Measurements from ENCODE around the gene SLC30A3.
"Not testable (repeated sequence)": the region's sequence is repeated elsewhere in the genome, so short reads cannot be mapped to it uniquely, and the experiment has no call there.

SLC30A3 gene, protein sequence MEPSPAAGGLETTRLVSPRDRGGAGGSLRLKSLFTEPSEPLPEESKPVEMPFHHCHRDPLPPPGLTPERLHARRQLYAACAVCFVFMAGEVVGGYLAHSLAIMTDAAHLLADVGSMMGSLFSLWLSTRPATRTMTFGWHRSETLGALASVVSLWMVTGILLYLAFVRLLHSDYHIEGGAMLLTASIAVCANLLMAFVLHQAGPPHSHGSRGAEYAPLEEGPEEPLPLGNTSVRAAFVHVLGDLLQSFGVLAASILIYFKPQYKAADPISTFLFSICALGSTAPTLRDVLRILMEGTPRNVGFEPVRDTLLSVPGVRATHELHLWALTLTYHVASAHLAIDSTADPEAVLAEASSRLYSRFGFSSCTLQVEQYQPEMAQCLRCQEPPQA

GRCh38 chr2:27262379-27263286 lies at the start of gene SLC30A3:
TSS of gene SLC30A3 (minus strand) at chr2:27263047. CDS start at chr2:27262906, 141 bp downstream.
- peak; percentile 86 for DNase-seq (ENCODE audit: low spot score)

DNA sequence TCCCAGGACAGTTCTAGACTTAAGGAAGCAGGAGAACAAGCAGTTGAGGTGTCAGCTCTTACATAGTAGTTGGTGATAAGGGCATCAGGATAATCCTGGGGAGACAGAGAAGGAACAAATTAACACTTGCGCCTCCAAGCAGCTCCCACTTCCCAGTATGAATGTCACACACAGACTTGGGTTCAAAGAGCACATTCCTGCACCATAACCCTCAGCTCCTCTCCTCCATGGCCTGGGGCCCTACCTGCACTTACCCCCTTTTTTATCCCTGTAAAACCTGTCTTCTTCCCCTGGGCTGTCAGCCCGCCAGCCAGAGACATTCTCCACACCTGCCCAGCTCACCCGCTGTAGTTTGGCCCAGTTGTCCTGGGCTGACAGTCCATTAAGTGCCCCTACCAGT lies 49.3 kb upstream of the SLC30A3 start:
- no peak for DNase-seq (ENCODE audit: low spot score)

GRCh38 chr2:27309651-27310050 lies 46.8 kb upstream of the SLC30A3 start:
- DNase-seq (ENCODE audit: low spot score) = no peak

DNA sequence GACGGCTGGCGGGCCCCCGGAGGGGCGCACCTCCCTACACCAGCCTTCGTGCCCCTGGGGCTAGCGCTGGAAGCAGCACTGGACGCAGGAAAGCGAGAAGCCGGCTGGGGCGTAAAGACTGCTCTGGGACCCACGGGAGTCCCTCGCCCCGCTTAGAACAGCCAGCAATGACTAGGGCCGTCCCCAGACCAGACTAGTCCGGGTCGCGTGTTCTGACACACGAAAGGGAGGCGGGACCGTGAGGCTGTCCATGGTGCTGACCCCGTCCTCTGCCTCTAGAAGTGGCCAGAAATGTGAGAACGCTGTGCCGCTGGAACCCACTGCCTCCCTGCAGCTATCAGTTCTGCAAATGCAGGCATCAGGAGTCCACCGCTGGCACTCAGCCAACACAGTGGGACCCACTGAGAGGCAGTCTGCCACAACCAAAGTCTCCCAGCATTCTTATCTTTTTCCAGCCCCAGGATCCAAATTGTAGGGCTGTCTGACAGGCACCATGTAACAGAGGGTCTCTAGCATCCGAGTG lies 45.6 kb upstream of the SLC30A3 start, which contains the start of gene UCN:
TSS of gene UCN (minus strand) at position 87 of the 523 bp plus-strand sequence. CDS start 550 bp downstream, outside the sequence.
- DNase-seq (ENCODE audit: low spot score) = no peak

DNA sequence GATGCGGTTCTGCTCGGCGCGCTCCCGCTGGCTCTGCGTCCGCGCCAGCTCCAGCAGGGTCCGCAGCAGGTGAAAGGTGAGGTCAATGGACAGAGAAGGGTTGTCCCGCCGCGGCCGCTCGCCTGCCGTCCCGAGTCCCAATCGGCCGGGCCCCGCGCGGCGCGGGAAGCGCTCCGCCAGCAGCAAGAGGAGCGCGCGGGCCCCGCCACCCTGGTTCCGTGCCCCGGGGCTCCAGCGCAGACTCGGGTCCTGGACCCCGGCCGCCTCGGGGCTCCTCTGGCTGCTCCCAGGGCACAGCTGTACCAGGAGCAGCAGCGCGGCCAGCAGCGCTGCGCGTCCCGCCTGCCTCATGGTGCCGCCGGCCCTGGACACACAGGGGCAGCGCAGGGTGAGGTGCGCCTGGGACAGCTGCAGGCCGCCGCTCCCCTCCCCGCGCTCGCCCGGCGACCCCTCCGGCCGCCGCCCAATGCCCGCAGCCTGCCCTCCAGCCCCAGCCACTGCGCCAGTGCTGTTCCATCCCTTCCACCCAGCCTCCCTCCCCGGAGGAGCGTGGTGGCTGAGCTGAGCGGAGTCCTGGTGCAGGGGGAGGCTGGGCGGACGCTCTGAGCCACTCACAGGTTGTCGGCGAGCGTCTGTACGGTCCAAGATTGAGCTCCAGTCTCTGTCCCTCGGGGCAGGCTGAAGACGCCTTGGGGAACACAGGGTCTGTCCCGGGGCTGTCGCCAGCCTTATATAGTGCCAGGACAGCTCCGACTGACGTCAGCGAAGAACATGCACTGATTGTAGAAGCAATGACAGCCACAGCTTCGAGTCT lies 44.9 kb upstream of the SLC30A3 start:
- peak; percentile 38 for DNase-seq (ENCODE audit: low spot score)

DNA sequence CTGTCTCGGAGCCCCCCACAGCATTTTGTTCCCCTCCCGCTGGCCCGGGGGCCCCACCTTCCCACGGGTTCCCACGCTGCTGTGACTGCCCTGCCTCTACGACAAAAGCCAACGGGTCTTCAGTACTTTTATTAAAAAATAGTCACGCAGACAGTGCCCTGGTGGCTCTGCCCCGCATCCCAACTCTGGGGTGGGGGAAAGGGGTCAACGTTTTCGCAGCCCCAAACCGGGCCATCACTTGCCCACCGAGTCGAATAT lies 44.4 kb upstream of the SLC30A3 start:
- DNase-seq (ENCODE audit: low spot score) = no peak

- DNase-seq (ENCODE audit: low spot score) = peak; percentile 43
Measured at GRCh38 chr2:27306573-27307286, 43.9 kb upstream of the SLC30A3 start.

DNA sequence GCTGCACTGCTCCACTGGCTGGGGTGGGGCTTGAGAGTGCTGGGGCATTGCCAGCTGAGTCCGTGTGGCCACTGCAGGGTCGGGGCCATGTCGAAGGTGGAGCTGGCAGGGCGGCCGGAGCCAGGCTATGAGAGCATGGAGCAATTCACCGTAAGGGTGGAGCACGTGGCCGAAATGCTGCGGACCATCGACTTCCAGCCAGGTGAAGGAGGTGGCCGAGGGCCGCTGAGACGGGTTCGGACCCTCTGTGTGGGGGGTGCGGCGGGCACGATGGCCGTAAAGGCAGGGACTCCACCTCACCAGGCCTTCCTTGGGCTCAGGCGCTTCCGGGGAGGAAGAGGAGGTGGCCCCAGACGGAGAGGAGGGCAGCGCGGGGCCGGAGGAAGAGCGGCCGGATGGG lies 43.3 kb upstream of the SLC30A3 start:
- DNase-seq (ENCODE audit: low spot score) = no peak

DNA sequence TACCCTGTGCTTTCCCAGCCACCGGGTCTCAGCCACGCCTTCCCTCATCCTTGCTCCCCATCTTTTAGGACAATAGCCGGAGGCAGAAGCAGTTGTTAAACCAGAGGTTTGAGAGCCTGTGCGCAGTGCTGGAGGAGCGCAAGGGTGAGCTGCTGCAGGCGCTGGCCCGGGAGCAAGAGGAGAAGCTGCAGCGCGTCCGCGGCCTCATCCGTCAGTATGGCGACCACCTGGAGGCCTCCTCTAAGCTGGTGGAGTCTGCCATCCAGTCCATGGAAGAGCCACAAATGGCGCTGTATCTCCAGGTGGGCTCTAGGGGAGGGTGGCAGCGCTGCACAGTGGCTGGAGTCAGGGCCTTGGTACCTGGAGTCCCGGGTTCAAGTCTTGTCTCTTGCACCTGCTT lies 42.7 kb upstream of the SLC30A3 start:
- DNase-seq (ENCODE audit: low spot score) = no peak

DNA sequence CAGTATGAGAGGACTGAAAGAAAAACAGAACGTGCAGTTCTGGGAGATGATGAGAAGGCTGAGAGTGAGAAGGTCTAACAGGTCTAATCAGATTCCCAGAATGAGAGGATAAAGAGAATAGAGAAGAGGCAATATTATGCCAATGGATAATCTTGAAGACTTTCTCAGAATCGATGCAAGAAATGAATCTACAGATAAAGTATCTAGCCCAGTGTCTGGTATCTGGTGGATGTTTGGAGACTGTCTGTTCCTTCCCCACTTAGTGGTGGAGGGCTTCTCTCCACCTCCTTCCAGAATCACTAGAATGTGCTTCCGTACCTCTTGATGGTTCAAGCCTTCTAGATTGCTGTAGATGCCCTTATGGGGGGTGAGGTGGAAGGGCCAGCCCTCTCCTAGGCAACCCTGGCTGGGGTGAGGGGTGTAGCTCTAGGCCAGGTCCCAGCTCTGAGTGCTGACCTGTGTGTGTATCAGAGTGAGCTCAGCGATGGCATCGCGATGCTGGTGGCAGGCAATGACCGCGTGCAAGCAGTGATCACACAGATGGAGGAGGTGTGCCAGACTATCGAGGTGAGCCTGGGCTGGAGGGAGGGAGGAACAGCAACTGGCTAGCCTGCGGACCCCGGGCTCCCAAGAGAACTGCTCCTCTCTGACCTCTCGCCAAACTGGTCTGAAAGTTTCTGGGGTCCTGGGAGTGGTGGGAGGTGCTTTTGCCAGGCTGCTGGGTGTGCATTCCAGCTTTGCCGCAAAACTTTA lies 41.8 kb upstream of the SLC30A3 start:
- DNase-seq (ENCODE audit: low spot score) = no peak

DNA sequence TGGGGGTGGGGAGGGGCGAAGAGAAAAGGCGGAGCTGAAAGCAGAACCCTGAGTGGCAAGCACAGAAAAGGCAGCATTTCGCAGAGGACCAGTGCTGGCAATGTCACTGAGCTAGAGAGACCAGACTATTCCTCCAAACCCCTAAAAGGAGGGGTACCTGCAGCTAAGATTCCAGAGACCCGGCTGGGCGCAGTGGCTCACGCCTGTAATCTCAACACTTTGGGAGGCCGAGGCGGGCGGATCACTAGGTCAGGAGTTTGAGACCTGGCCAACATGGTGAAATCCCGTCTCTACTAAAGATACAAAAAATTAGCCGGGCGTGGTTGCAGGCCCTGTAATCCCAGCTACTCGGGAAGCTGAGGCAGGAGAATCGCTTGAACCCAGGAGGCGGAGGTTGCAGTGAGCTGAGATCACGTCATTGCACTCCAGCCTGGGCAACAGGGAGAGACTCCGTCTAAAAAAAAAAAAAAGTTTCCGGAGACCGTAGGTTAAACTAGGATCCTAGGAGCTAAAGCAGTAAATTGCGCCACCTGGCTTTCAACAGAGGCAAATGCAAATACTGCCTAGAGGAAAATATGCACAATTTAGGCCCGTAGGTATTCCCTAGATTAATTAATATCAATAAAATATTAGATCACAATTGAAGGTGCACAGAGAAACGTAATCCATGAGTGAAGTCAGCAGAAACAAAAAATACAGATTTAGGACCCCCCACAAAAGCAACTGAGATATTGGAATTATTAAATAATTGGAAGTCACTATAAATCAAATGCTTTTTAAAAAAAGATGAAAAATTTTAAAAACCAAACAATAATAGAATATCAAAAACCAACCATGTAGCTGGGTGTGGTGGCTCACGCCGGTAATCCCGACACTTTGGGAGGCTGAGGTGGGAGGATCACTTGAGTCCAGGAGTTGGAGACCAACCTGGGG lies 40.5 kb upstream of the SLC30A3 start:
- DNase-seq (ENCODE audit: low spot score) = peak; percentile 64

DNA sequence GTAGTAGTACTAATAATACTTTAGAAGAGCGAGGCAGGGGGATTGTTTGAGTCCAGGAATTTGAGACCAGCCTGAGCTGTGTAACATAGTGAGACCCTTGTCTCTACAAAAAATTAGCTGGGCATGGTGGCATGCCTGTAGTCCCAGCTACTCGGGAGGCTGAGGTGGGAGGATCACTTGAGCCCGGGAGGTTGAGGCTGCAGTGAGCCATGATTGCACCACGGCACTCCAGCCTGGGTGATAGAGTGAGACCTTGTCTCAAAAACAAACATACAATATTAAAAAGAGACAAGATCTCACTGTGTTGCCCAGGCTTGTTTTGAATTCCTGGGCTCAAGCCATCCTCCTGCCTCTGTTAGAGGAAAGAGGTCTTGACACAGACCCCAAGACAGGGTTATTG lies 37.8 kb upstream of the SLC30A3 start:
- DNase-seq (ENCODE audit: low spot score) = not testable (repeated sequence)

GRCh38 chr2:27298391-27299080 lies 35.7 kb upstream of the SLC30A3 start:
- no peak for DNase-seq (ENCODE audit: low spot score)

- DNase-seq (ENCODE audit: low spot score) = no peak
Measured at GRCh38 chr2:27297195-27297594, 34.3 kb upstream of the SLC30A3 start.

GRCh38 chr2:27296481-27296880 lies 33.6 kb upstream of the SLC30A3 start:
- DNase-seq (ENCODE audit: low spot score) = no peak

DNA sequence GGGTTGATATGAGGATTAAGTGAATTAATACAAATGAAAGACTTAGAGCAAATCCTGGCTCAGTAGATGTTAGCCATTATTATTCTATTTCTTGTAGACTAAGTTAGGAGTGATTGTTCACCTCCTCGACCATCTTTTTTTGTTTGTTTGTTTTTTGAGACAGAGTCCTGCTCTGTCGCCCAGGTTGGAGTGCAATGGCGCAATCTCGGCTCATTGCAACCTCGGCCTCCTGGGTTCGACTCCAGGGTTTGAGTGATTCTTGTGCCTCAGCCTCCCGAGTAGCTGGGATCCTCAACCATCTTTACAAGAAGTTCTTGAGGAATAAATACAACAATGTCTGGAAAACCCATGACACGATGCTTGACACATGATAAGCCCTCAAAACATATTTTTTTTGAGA lies 32.1 kb upstream of the SLC30A3 start:
- no peak for DNase-seq (ENCODE audit: low spot score)

GRCh38 chr2:27291865-27292264 lies 29.0 kb upstream of the SLC30A3 start:
- DNase-seq (ENCODE audit: low spot score) = no peak

- DNase-seq (ENCODE audit: low spot score) = no peak
Measured at GRCh38 chr2:27290549-27290948, 27.7 kb upstream of the SLC30A3 start.

GRCh38 chr2:27288610-27289009 lies 25.8 kb upstream of the SLC30A3 start:
- DNase-seq (ENCODE audit: low spot score) = no peak

All from D341Med (cell line).